SK-N-MC (cell line): ENCODE results near the gene EGR1.

ENCODE experiments used
- DNase-seq: peaks from one replicate; pipeline ENCODE4 v3.0.0-alpha.2; 2011; ENCODE audit warnings: low read depth, low spot score
- H3K27ac ChIP-seq: fragments of 200-600 bp; sonication (generic); 2 replicates; pipeline ENCODE4 v1.5.1; 2016; ENCODE audit warnings: mixed run types
- H3K36me3 ChIP-seq: fragments of 200-600 bp; sonication (generic); 2 replicates; pipeline ENCODE4 v1.6.1; 2017; ENCODE audit warnings: antibody characterized with exemption, low read length, mixed read lengths; ENCODE audit not compliant: insufficient read depth
- H3K4me3 ChIP-seq: fragments of 200-600 bp; sonication (generic); 2 replicates; pipeline ENCODE4 v1.5.1; 2016
- H3K9ac ChIP-seq: fragments of 200-600 bp; sonication (generic); 2 replicates; pipeline ENCODE4 v1.8.0; 2017; ENCODE audit warnings: mixed run types, mixed read lengths; ENCODE audit not compliant: insufficient read length
- H3K9me3 ChIP-seq: fragments of 200-600 bp; sonication (generic); 2 replicates; pipeline ENCODE4 v1.6.1; 2017; ENCODE audit warnings: low read depth, mild to moderate bottlenecking, antibody characterized with exemption, low read length, moderate library complexity, mixed read lengths
- EZH2 ChIP-seq: fragments of 200-600 bp; sonication (generic); IDR thresholded peaks from one replicate; pipeline ENCODE4 v1.6.1; 2017; ENCODE audit warnings: antibody characterized with exemption
- FOXP2 ChIP-seq: optimal IDR thresholded peaks from 2 replicates; pipeline ENCODE3; 2011; ENCODE audit warnings: mild to moderate bottlenecking, moderate library complexity; ENCODE audit not compliant: insufficient read depth; ENCODE audit errors: extremely low read length, control extremely low read depth
- POLR2AphosphoS5 ChIP-seq: IDR thresholded peaks from 2 replicates; pipeline ENCODE4 v1.6.1; 2012; ENCODE audit warnings: mild to moderate bottlenecking, low read depth, low read length, borderline replicate concordance

EGR1 gene

GRCh38 chr5:138491669-138492559 lies 26.6 kb downstream of the EGR1 start:
- DNase-seq: no peak
- Histone ChIP-seq H3K27ac (0 out of 2 replicates have a peak overlapping the region, but pooled peaks have one; percentile 36), H3K9ac (peak overlapping the region; percentile 82), H3K36me3 (no peaks in the 10 kb centered on the region), H3K4me3 (peak overlapping the region; percentile 82), H3K9me3 (no peaks in the 10 kb centered on the region)
- TF ChIP-seq POLR2AphosphoS5 (peak; percentile 50; the same call in 1 of the 2 replicates), EZH2 (no peak), FOXP2 (no peak)

DNA sequence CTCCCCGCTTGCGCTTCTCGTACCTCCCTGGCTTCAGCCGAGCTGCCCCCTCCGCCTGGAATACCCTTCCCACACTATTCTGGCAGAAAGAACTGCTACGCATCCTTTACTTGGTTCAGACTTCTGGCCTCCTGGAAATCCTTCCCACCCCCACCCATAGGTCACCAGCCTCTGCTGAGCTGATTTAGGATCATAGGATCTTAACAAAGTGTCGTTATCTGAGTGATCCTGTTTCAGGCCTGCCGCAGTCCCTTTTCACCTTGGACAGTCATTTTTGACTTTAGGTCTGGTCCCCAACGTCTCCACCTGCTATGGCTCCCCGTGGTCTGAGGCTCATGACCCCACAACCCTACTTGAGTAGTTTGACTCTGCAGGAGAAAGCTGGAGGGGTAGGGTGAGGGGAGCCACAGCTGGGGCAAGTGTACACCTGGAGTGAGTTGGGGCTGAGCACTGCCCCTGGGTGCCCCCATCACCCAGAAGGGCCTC lies 27.3 kb downstream of the EGR1 start:
- TF ChIP-seq POLR2AphosphoS5 (no peak), EZH2 (no peak), FOXP2 (no peak)
- no peak for DNase-seq
- Histone ChIP-seq H3K36me3 (no peaks in the 10 kb centered on the region), H3K9me3 (no peaks in the 10 kb centered on the region), H3K9ac (peak overlapping the region; percentile 82), H3K4me3 (peak overlapping the region; percentile 82), H3K27ac (0 out of 2 replicates have a peak overlapping the region, but pooled peaks have one; percentile 36)

GRCh38 chr5:138495351-138495750 lies 30.1 kb downstream of the EGR1 start:
- Histone ChIP-seq H3K9me3 (no peaks in the 10 kb centered on the region), H3K9ac (no peak overlapping the region), H3K4me3 (no peak overlapping the region), H3K36me3 (no peaks in the 10 kb centered on the region), H3K27ac (no peak overlapping the region)
- TF ChIP-seq EZH2: no peak
- no peak for TF ChIP-seq POLR2AphosphoS5
- TF ChIP-seq FOXP2: no peak
- DNase-seq: no peak

DNA sequence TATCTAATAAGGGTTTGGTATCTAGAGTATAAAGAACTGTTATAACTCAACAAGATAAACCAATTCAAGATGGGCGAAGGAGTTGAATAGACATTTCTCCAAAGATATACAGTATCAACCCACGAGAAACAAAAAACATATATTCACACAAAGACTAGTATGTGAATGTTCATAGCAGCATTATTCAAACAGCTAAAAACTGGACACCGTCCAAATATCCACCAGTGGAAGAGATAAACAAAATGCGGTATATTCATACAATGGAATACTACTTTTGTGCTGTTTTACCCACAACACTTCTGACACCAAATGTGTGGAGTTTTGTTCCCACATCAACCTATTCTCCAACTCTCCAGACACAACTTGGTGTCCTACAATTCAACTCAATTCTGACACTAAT lies 33.1 kb downstream of the EGR1 start:
- no peak overlapping the region for H3K27ac ChIP-seq
- TF ChIP-seq EZH2: no peak
- TF ChIP-seq FOXP2: no peak
- no peak for TF ChIP-seq POLR2AphosphoS5
- H3K9ac ChIP-seq: no peak overlapping the region
- no peak overlapping the region for H3K4me3 ChIP-seq
- DNase-seq: no peak
- H3K36me3 ChIP-seq: no peaks in the 10 kb centered on the region
- H3K9me3 ChIP-seq: no peaks in the 10 kb centered on the region

DNA sequence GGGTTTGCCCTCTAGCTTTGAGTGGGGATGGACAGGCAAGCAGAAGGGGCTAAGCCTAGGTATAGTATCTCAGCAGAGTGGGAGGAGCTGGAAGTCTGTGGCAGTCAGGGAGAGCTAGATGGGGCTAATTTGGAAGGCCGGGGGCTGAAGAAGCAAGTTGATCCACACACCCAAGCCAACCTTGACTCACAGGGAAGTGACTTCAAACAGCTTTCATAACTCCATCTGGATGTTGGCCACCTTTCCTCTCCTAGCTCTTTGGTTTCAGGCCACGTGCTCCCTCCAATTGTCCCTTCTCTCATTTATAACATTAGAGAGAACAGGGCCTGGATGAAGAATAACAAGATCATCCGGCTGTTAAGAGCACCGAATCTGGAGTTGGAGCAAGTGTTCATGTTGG lies 36.8 kb downstream of the EGR1 start:
- Histone ChIP-seq H3K4me3 (no peak overlapping the region), H3K36me3 (peaks cover 5% of the 10 kb centered on the region; the same call in 1 of the 2 replicates), H3K27ac (no peak overlapping the region), H3K9ac (no peak overlapping the region), H3K9me3 (no peaks in the 10 kb centered on the region)
- TF ChIP-seq EZH2 (no peak), FOXP2 (no peak), POLR2AphosphoS5 (no peak)
- DNase-seq: no peak

DNA sequence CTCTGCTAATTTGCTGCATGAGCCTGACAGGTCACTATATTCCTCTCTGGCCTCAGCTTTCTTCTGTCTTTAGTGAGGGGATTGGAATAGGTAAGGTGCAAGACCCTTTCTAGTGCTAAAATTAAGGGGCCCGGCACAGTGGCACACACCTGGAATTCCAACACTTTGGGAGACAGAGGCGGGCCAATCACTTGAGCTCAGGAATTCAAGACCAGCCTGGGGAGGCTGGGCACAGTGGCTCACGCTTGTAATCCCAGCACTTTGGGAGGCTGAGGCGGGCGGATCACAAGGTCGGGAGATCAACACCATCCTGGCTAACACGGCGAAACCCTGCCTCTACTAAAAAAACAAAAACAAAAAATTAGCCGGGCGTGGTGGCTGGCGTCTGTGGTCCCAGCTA lies 37.2 kb downstream of the EGR1 start:
- Histone ChIP-seq H3K9me3 (no peaks in the 10 kb centered on the region), H3K27ac (no peak overlapping the region), H3K36me3 (peaks cover 8% of the 10 kb centered on the region; the same call in 1 of the 2 replicates), H3K9ac (no peak overlapping the region), H3K4me3 (no peak overlapping the region)
- DNase-seq: no peak
- TF ChIP-seq FOXP2 (no peak), POLR2AphosphoS5 (no peak), EZH2 (no peak)

DNA sequence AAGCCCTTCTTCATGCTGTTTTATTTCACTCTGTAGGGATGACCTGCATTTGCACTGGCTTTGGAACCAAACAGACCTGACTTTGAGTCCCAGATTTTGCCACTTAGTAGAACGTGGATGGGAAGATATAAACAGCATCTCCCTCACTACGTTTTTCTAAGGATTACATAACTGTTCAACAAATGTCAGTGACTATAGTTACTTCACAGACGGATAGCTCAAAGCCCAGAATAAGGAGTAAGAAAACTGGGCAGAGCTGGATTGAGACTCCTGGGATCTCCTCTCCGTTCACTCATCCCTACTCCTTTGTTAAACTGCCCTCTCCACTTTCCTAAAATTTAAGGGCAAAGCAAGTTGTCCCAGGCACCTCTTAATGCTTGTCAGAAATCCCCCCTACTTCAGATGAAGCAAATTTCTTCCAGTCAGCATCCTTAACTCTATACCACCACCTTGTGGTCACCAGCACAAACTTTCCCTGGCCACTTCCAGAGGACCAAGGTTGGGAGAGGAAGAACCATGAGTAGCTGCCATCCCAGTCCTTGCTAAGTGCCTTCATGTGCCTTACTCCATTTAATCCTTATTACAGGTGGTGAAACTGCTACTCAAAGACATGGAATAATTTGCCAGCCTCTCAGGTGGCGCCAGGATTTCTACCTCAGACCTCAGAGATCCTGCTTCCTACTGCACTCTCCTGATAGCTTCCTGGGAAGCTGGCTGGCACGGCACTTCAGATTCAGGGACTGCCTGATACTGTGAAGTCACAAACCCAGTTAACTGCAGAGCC lies 38.4 kb downstream of the EGR1 start:
- no peaks in the 10 kb centered on the region for H3K9me3 ChIP-seq
- H3K4me3 ChIP-seq: no peak overlapping the region
- TF ChIP-seq POLR2AphosphoS5 (no peak), EZH2 (no peak)
- peaks cover 20% of the 10 kb centered on the region for H3K36me3 ChIP-seq
- H3K27ac ChIP-seq: no peak overlapping the region
- no peak for DNase-seq
- no peak overlapping the region for H3K9ac ChIP-seq

GRCh38 chr5:138504799-138505198 lies 39.5 kb downstream of the EGR1 start:
- TF ChIP-seq POLR2AphosphoS5: no peak
- no peak for TF ChIP-seq EZH2
- TF ChIP-seq FOXP2: no peak
- Histone ChIP-seq H3K36me3 (peaks cover 28% of the 10 kb centered on the region), H3K9me3 (no peaks in the 10 kb centered on the region), H3K27ac (no peak overlapping the region), H3K4me3 (no peak overlapping the region), H3K9ac (no peak overlapping the region)
- no peak for DNase-seq
